H1 (cell line): ENCODE results near the gene MSH4.
"Not testable (repeated sequence)": the region's sequence is repeated elsewhere in the genome, so short reads cannot be mapped to it uniquely, and the experiment has no call there.

Experiments used
- CTCF ChIP-seq, 3 experiments: IDR thresholded peaks; 1 replicate in 2 of 3; 2 replicates in 1 of 3; pipeline versions ENCODE4 v1.5.1 to v1.6.1; 2011; ENCODE audit warnings: low read length in 3 of 3, mild to moderate bottlenecking in 3 of 3, inconsistent platforms in 2 of 3, low read depth in 1 of 3, moderate library complexity in 1 of 3; ENCODE audit not compliant: insufficient read depth in 1 of 3; ENCODE audit errors: control extremely low read depth in 1 of 3
- EGR1 ChIP-seq: IDR thresholded peaks from 2 replicates; pipeline ENCODE4 v1.6.1; 2011; ENCODE audit warnings: low read depth, low read length, borderline replicate concordance
- EZH2 ChIP-seq: fragments of 200-600 bp; sonication (generic); IDR thresholded peaks from 2 replicates; pipeline ENCODE4 v1.7.1; 2012; ENCODE audit warnings: low read depth, mild to moderate bottlenecking, moderate library complexity, low read length, inconsistent platforms; ENCODE audit not compliant: severe bottlenecking
- KDM5A ChIP-seq: fragments of 200-600 bp; IDR thresholded peaks from 2 replicates; pipeline ENCODE4 v1.7.1; 2012; ENCODE audit warnings: mild to moderate bottlenecking, low read length, inconsistent platforms, mixed read lengths
- MAX ChIP-seq: IDR thresholded peaks from 2 replicates; pipeline ENCODE4 v1.6.1; 2012; ENCODE audit warnings: inconsistent platforms
- POLR2A ChIP-seq, 2 experiments: IDR thresholded peaks; 1 replicate in 1 of 2; 2 replicates in 1 of 2; pipeline ENCODE4 v1.6.1; 2011; ENCODE audit warnings: low read depth in 2 of 2, low read length in 2 of 2, mild to moderate bottlenecking in 2 of 2; ENCODE audit errors: control extremely low read depth in 1 of 2
- POLR2AphosphoS5 ChIP-seq: IDR thresholded peaks from 2 replicates; pipeline ENCODE4 v1.6.1; 2011; ENCODE audit warnings: low read depth, low read length
- RAD21 ChIP-seq, 2 experiments: IDR thresholded peaks in 1 of 2; conservative IDR thresholded peaks in 1 of 2; 2 replicates each; pipeline ENCODE4 v1.6.1; 2011; ENCODE audit warnings: low read depth in 2 of 2, low read length in 2 of 2, improper control_type of control experiment in 1 of 2, inconsistent platforms in 1 of 2, mild to moderate bottlenecking in 1 of 2, moderate library complexity in 1 of 2
- SIN3A ChIP-seq, 2 experiments: IDR thresholded peaks in 1 of 2; conservative IDR thresholded peaks in 1 of 2; 2 replicates each; pipeline ENCODE4 v1.6.1; 2011 to 2012; ENCODE audit warnings: low read length in 2 of 2, improper control_type of control experiment in 1 of 2, low read depth in 1 of 2, mild to moderate bottlenecking in 1 of 2
- SIRT6 ChIP-seq: IDR thresholded peaks from one replicate; pipeline ENCODE4 v1.7.1; 2012; ENCODE audit warnings: low read length, inconsistent platforms
- SP2 ChIP-seq: IDR thresholded peaks from 2 replicates; pipeline ENCODE4 v1.6.1; 2012; ENCODE audit warnings: mild to moderate bottlenecking, low read length, inconsistent platforms
- TAF1 ChIP-seq: IDR thresholded peaks from 2 replicates; pipeline ENCODE4 v1.6.1; 2011; ENCODE audit warnings: mild to moderate bottlenecking, low read depth, low read length
- YY1 ChIP-seq: IDR thresholded peaks from 2 replicates; pipeline ENCODE4 v1.6.1; 2011; ENCODE audit warnings: low read depth, mild to moderate bottlenecking, low read length
- ZNF274 ChIP-seq: IDR thresholded peaks from 2 replicates; pipeline ENCODE4 v1.7.0; 2012; ENCODE audit warnings: low read length, borderline replicate concordance; ENCODE audit errors: extremely low read depth

DNA sequence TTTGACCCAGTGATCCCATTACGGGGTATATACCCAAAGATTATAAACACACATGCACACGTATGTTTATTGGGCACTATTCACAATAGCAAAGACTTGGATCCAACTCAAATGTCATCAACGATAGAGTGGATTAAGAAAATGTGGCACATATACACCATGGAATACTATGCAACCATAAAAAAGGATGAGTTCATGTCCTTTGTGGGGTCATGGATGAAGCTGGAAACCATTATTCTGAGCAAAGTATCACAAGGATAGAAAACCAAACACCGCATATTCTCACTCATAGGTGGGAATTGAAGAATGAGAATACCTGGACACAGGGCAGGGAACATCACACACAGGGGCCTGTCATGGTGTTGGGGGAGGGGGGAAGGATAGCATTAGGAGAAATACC lies 12.8 kb upstream of the MSH4 start:
- not testable (repeated sequence) for TF ChIP-seq SIN3A (conservative IDR thresholded peaks at IDR 0.05 in 1 of 2, IDR thresholded peaks at IDR 0.05 in 1 of 2; ENCODE audit: low read depth in 1 of 2, low read length in 2 of 2); YY1; POLR2AphosphoS5; SP2; CTCF (IDR thresholded peaks at IDR 0.05; ENCODE audit: control extremely low read depth in 1 of 3, insufficient read depth in 1 of 3, low read depth in 1 of 3, low read length in 3 of 3); KDM5A; TAF1; RAD21 (IDR thresholded peaks at IDR 0.05 in 1 of 2, conservative IDR thresholded peaks at IDR 0.05 in 1 of 2; ENCODE audit: low read depth in 2 of 2, low read length in 2 of 2); SIRT6; ZNF274; EGR1; EZH2; POLR2A (IDR thresholded peaks at IDR 0.05; ENCODE audit: control extremely low read depth in 1 of 2, low read depth in 2 of 2, low read length in 2 of 2); MAX
